D341Med (cell line): ENCODE measurements around the gene PPP1R7.
"Not testable (repeated sequence)": the region's sequence is repeated elsewhere in the genome, so short reads cannot be mapped to it uniquely, and the experiment has no call there.

Source experiments
- DNase-seq: peaks from one replicate; pipeline ENCODE4 v3.0.0; 2012; ENCODE audit warnings: low spot score

Gene PPP1R7

GRCh38 chr2:241149925-241150659 is at the start of gene PPP1R7:
Gene PPP1R7 (plus strand): TSS chr2:241150467. CDS start chr2:241150496, 29 bp downstream.
- peak; percentile 97 for DNase-seq

GRCh38 chr2:241102239-241102803 is 47.9 kb upstream of the PPP1R7 start, which contains the start of gene MTERF4:
Gene MTERF4 (minus strand): TSS chr2:241102287. CDS start chr2:241102273, 14 bp downstream.
- DNase-seq: peak; percentile 91

GRCh38 chr2:241103176-241103595 is 47.1 kb upstream of the PPP1R7 start:
- no peak for DNase-seq

- DNase-seq: not testable (repeated sequence)
Measured at GRCh38 chr2:241104611-241105010, 45.7 kb upstream of the PPP1R7 start.

- no peak for DNase-seq
Measured at GRCh38 chr2:241105641-241106040, 44.6 kb upstream of the PPP1R7 start.

GRCh38 chr2:241107031-241107783 is 43.1 kb upstream of the PPP1R7 start:
- no peak for DNase-seq

- DNase-seq: no peak
Measured at GRCh38 chr2:241108271-241109209, 41.7 kb upstream of the PPP1R7 start.

- DNase-seq: no peak
Measured at GRCh38 chr2:241109210-241110088, 40.8 kb upstream of the PPP1R7 start.

GRCh38 chr2:241110089-241110606 is 40.1 kb upstream of the PPP1R7 start:
- no peak for DNase-seq

- DNase-seq: no peak
Measured at GRCh38 chr2:241110607-241111439, 39.4 kb upstream of the PPP1R7 start.

- no peak for DNase-seq
Measured at GRCh38 chr2:241111440-241111805, 38.8 kb upstream of the PPP1R7 start.

- DNase-seq: no peak
Measured at GRCh38 chr2:241112046-241112445, 38.2 kb upstream of the PPP1R7 start.

GRCh38 chr2:241112592-241112991 is 37.7 kb upstream of the PPP1R7 start:
- DNase-seq: no peak

- DNase-seq: no peak
Measured at GRCh38 chr2:241114836-241115235, 35.4 kb upstream of the PPP1R7 start.

GRCh38 chr2:241115361-241115760 is 34.9 kb upstream of the PPP1R7 start:
- DNase-seq: no peak

GRCh38 chr2:241116606-241117560 is 33.4 kb upstream of the PPP1R7 start:
- no peak for DNase-seq

GRCh38 chr2:241118737-241119505 is 31.3 kb upstream of the PPP1R7 start:
- no peak for DNase-seq

GRCh38 chr2:241120440-241120839 is 29.8 kb upstream of the PPP1R7 start:
- DNase-seq: no peak
